ENCODE results near the gene ARID3C.

GRCh38 chr9:34655394-34655793 is 26.5 kb upstream of the ARID3C start:
- no peak for TF ChIP-seq CTCF (conservative IDR thresholded peaks at IDR 0.05; ENCODE audit: low read length)
- TF ChIP-seq EZH2phosphoT487 (IDR thresholded peaks at IDR 0.05; ENCODE audit: borderline replicate concordance): no peak

All from Loucy (cell line).